Measurements from ENCODE around the gene SAMD14.

Gene SAMD14

GRCh38 chr17:50111673-50112655 is 18.0 kb downstream of the SAMD14 start:
- H3K4me1 ChIP-seq, result peaks cover 20% of the 10 kb centered on the region
- H3K79me2 ChIP-seq, result no peaks in the 10 kb centered on the region
- no peaks in the 10 kb centered on the region for H3K9me3 ChIP-seq (ENCODE audit: control insufficient read depth, low read length)
- peak overlapping the region; percentile 19 for H2AFZ ChIP-seq
- H3K27me3 ChIP-seq (ENCODE audit: control insufficient read depth, insufficient read depth, low read length), result no peaks in the 10 kb centered on the region
- H3K4me3 ChIP-seq (ENCODE audit: low read depth, low read length), result no peak overlapping the region
- no peaks in the 10 kb centered on the region for H3K36me3 ChIP-seq (ENCODE audit: control insufficient read depth, insufficient read depth, low read length)
- TF ChIP-seq, protein P1, sequence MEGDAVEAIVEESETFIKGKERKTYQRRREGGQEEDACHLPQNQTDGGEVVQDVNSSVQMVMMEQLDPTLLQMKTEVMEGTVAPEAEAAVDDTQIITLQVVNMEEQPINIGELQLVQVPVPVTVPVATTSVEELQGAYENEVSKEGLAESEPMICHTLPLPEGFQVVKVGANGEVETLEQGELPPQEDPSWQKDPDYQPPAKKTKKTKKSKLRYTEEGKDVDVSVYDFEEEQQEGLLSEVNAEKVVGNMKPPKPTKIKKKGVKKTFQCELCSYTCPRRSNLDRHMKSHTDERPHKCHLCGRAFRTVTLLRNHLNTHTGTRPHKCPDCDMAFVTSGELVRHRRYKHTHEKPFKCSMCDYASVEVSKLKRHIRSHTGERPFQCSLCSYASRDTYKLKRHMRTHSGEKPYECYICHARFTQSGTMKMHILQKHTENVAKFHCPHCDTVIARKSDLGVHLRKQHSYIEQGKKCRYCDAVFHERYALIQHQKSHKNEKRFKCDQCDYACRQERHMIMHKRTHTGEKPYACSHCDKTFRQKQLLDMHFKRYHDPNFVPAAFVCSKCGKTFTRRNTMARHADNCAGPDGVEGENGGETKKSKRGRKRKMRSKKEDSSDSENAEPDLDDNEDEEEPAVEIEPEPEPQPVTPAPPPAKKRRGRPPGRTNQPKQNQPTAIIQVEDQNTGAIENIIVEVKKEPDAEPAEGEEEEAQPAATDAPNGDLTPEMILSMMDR (IDR thresholded peaks at IDR 0.05), result no peak
- peak overlapping the region; percentile 59 for H3K27ac ChIP-seq
- peak overlapping the region; percentile 13 for H3K9ac ChIP-seq
- peak overlapping the region; percentile 35 for H3K4me2 ChIP-seq (ENCODE audit: low read length)

DNA sequence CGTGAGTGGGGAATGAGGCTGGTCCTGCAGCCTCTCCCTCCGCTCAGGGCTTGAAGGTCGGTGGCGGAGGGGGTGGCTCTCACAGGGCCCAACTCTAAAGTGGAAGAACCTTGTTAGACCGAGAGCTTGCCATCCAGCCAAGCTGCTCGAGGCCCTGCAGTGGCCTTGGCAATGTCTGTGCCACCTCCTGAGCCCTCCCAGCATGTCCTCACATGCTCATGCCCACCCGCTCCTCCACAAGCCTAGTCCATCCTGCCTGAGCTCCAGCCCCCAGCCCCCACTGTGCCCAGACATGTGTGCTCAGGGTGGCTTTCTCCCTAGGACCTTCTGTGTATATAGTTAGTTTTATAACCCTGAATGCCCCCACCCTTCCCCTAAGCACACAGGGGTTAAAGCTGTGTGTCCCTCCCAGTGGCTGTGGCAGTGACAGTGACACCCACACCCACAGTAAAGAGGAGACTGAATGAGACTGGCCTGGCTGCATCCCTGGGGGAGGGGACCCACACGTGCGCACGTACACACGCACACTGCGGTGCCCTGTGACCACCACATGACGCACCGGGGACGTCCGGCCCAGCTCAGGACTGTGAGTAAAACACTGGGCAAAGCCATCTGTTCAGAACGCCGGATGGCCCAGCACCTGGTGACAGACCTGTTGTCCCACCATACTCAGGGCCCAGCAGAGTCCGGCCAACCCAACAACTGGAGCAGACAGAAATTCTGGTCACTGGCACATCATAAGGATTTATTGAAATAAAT is 19.2 kb downstream of the SAMD14 start:
- Histone ChIP-seq H3K4me3 (ENCODE audit: low read depth, low read length) (no peak overlapping the region), H3K27ac (peak overlapping the region; percentile 59), H3K4me1 (peaks cover 20% of the 10 kb centered on the region), H3K79me2 (no peaks in the 10 kb centered on the region), H3K4me2 (ENCODE audit: low read length) (no peak overlapping the region), H2AFZ (no peak overlapping the region), H3K36me3 (ENCODE audit: control insufficient read depth, insufficient read depth, low read length) (no peaks in the 10 kb centered on the region), H3K9ac (no peak overlapping the region), H3K9me3 (ENCODE audit: control insufficient read depth, low read length) (no peaks in the 10 kb centered on the region), H3K27me3 (ENCODE audit: control insufficient read depth, insufficient read depth, low read length) (no peaks in the 10 kb centered on the region)
- TF ChIP-seq, protein P1 (IDR thresholded peaks at IDR 0.05), result no peak

DNA sequence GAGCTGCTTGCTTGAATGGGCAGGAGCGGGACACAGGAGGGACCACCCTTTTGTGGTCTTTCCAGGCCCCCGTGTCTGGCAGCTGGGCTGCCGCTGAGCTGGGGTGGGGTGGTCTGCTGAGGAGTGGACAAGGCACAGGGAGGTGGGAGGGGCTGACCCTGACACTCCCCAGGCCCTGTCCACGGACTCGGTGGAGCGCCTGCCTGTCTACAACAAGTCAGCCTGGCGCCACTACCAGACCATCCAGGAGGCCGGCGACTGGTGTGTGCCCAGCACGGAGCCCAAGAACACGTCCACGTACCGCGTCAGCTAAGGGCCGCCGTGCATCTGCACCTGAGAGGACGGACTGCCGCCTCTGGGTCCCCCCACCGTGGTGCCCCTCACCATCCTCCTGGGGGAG is 20.2 kb downstream of the SAMD14 start:
- Histone ChIP-seq H2AFZ (no peak overlapping the region), H3K4me3 (ENCODE audit: low read depth, low read length) (no peak overlapping the region), H3K79me2 (no peaks in the 10 kb centered on the region), H3K27ac (no peak overlapping the region), H3K4me2 (ENCODE audit: low read length) (no peak overlapping the region), H3K36me3 (ENCODE audit: control insufficient read depth, insufficient read depth, low read length) (no peaks in the 10 kb centered on the region), H3K9ac (no peak overlapping the region), H3K4me1 (peaks cover 17% of the 10 kb centered on the region), H3K27me3 (ENCODE audit: control insufficient read depth, insufficient read depth, low read length) (no peaks in the 10 kb centered on the region), H3K9me3 (ENCODE audit: control insufficient read depth, low read length) (no peaks in the 10 kb centered on the region)
- TF ChIP-seq, protein P1 (IDR thresholded peaks at IDR 0.05), result no peak

- Histone ChIP-seq H3K9ac (no peak overlapping the region), H3K36me3 (ENCODE audit: control insufficient read depth, insufficient read depth, low read length) (no peaks in the 10 kb centered on the region), H3K79me2 (no peaks in the 10 kb centered on the region), H3K4me3 (ENCODE audit: low read depth, low read length) (no peak overlapping the region), H3K4me2 (ENCODE audit: low read length) (no peak overlapping the region), H3K9me3 (ENCODE audit: control insufficient read depth, low read length) (no peaks in the 10 kb centered on the region), H3K27me3 (ENCODE audit: control insufficient read depth, insufficient read depth, low read length) (no peaks in the 10 kb centered on the region), H3K27ac (no peak overlapping the region), H3K4me1 (peaks cover 15% of the 10 kb centered on the region), H2AFZ (no peak overlapping the region)
- TF ChIP-seq, protein P1 (IDR thresholded peaks at IDR 0.05), result no peak
Observed at GRCh38 chr17:50109207-50109606, 20.8 kb downstream of the SAMD14 start.

Measured in parathyroid adenoma (tissue), 2 donors.